CD4-positive, alpha-beta memory T cell (primary cell): ENCODE data around the gene CD96. TPM values are rescaled to one million over a fixed set of nuclear protein-coding genes. Genes with fewer than 3 reads are reported as not detected.
A peak's percentile ranks its signal among the peaks of the same experiment; 100 is the strongest.

Source experiments
- CTCF ChIA-PET: fragments of 350-600 bp; sonication (Branson Sonifier 250); formaldehyde crosslinking; loops from one replicate; lab custom pipeline; 2021; ENCODE audit warnings: inconsistent platforms; ENCODE audit not compliant: partially characterized antibody; lab: Charles Lee
- POLR2A ChIA-PET: fragments of 350-600 bp; sonication (Branson Sonifier 250); formaldehyde crosslinking; loops from one replicate; lab custom pipeline; 2021; ENCODE audit not compliant: partially characterized antibody; lab: Charles Lee
- DNase-seq, 5 donors: peaks; one replicate each; pipeline versions ENCODE4 v3.0.0 to v3.0.0-alpha.2; 2020 to 2022; ENCODE audit warnings: mixed read lengths in 1 of 5
- H3K27ac ChIP-seq: one replicate; pipeline ENCODE4 v1.7.0; 2013; ENCODE audit warnings: low read depth, low read length
- H3K27me3 ChIP-seq: 2 replicates; pipeline ENCODE4 v1.7.0; 2013; ENCODE audit warnings: mild to moderate bottlenecking, low read length, moderate library complexity; ENCODE audit not compliant: insufficient read depth
- H3K36me3 ChIP-seq: 2 replicates; pipeline ENCODE4 v1.7.0; 2013; ENCODE audit warnings: mild to moderate bottlenecking, low read length, moderate library complexity; ENCODE audit not compliant: insufficient read depth
- H3K4me1 ChIP-seq: 2 replicates; pipeline ENCODE4 v1.7.0; 2013; ENCODE audit warnings: mild to moderate bottlenecking, low read length, moderate library complexity; ENCODE audit not compliant: insufficient read depth
- H3K4me3 ChIP-seq, 2 donors: one replicate each; pipeline ENCODE4 v1.7.0; 2013; ENCODE audit warnings: low read length in 2 of 2, mild to moderate bottlenecking in 1 of 2
- H3K9me3 ChIP-seq, 2 donors: one replicate each; pipeline ENCODE4 v1.7.0; 2013; ENCODE audit warnings: low read length in 2 of 2, control low read depth in 1 of 2; ENCODE audit not compliant: control insufficient read depth in 1 of 2
- H3K27ac Mint-ChIP-seq, 7 donors: one replicate each; pipeline ENCODE4 v1.8.0; 2020 to 2021; ENCODE audit warnings: mixed read lengths in 7 of 7, mild to moderate bottlenecking in 6 of 7, inconsistent platforms in 3 of 7, moderate library complexity in 3 of 7
- H3K27me3 Mint-ChIP-seq, 2 donors: one replicate each; pipeline ENCODE4 v1.8.0; 2020 to 2021; ENCODE audit warnings: mixed read lengths in 2 of 2
- H3K36me3 Mint-ChIP-seq, 2 donors: one replicate each; pipeline ENCODE4 v1.8.0; 2020 to 2021; ENCODE audit warnings: mixed read lengths in 2 of 2, inconsistent platforms in 1 of 2, mild to moderate bottlenecking in 1 of 2
- H3K4me1 Mint-ChIP-seq, 4 donors: one replicate each; pipeline ENCODE4 v1.8.0; 2020 to 2021; ENCODE audit warnings: mixed read lengths in 4 of 4, mild to moderate bottlenecking in 1 of 4
- H3K4me3 Mint-ChIP-seq, 8 donors: one replicate each; pipeline ENCODE4 v1.8.0; 2020 to 2021; ENCODE audit warnings: mixed read lengths in 8 of 8, mild to moderate bottlenecking in 7 of 8, moderate library complexity in 6 of 8, inconsistent platforms in 3 of 8
- H3K9me3 Mint-ChIP-seq, 8 donors: one replicate each; pipeline ENCODE4 v1.8.0; 2020 to 2021; ENCODE audit warnings: mixed read lengths in 8 of 8, mild to moderate bottlenecking in 5 of 8, inconsistent platforms in 3 of 8, moderate library complexity in 1 of 8
- intact Hi-C: fragments of 100-400 bp; cut with micrococcal nuclease; formaldehyde crosslinking; loops from one replicate; pipeline ENCODE4 v1.15.1; 2023
- polyA plus RNA-seq, 2 donors: library from polyadenylated mRNA; unstranded; fragments of 300-500 nt; fragmentation: Illumina TruSeq; gene quantifications; one replicate each; pipeline ENCODE4 v1.2.3, GENCODE V29; 2021
- total RNA-seq, 2 experiments: library from RNA; stranded (reverse); gene quantifications; one replicate each; pipeline ENCODE4 v1.2.3, GENCODE V29; 2021

CD96 gene, protein sequence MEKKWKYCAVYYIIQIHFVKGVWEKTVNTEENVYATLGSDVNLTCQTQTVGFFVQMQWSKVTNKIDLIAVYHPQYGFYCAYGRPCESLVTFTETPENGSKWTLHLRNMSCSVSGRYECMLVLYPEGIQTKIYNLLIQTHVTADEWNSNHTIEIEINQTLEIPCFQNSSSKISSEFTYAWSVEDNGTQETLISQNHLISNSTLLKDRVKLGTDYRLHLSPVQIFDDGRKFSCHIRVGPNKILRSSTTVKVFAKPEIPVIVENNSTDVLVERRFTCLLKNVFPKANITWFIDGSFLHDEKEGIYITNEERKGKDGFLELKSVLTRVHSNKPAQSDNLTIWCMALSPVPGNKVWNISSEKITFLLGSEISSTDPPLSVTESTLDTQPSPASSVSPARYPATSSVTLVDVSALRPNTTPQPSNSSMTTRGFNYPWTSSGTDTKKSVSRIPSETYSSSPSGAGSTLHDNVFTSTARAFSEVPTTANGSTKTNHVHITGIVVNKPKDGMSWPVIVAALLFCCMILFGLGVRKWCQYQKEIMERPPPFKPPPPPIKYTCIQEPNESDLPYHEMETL
- total RNA-seq (100 to 1,000 TPM; 215 to 228 TPM), polyA plus RNA-seq (100 to 1,000 TPM; 199 to 307 TPM)

GRCh38 chr3:111541911-111542483 lies at the start of gene CD96:
CD96 (plus strand) TSS chr3:111542197; CDS start chr3:111542249, 52 bp downstream.
- Histone ChIP-seq H3K9me3 (no peaks in the 10 kb centered on the region), H3K36me3 (peaks cover 5% of the 10 kb centered on the region), H3K4me3 (peak within 1 kb of the TSS; percentile 70 to 71), H3K27ac (peak within 1 kb of the TSS; percentile 89), H3K4me1 (peaks cover 74% of the 10 kb centered on the region), H3K27me3 (no peaks in the 10 kb centered on the region)
- Mint-ChIP-seq H3K4me3 (peak within 1 kb of the TSS in 7 of 8 donors; percentile 17 to 98 (median 93)), H3K27me3 (no peaks in the 10 kb centered on the region), H3K36me3 (peaks cover 10 to 30% of the 10 kb centered on the region in 2 donors), H3K4me1 (peaks cover 0 to 80% (median 57%) of the 10 kb centered on the region in 4 donors), H3K9me3 (peaks cover 0 to 2% (median 0%) of the 10 kb centered on the region in 8 donors), H3K27ac (peak within 1 kb of the TSS in 6 of 7 donors; percentile 95 to 98 (median 98))
- POLR2A ChIA-PET: interaction anchor here (0.6 to 2.0 kb wide), 8 partner anchors 9 to 471 kb away, joined by 3 to 11 read pairs (median 4); partner anchors contain the start of gene ABHD10
- peak; percentile 80 to 89 (median 84) for DNase-seq
- CTCF ChIA-PET: interaction anchor here (0.8 to 4.5 kb wide), 10 partner anchors 27 to 1227 kb away, joined by 3 to 21 read pairs (median 4); no protein-coding TSS in a partner anchor
- intact Hi-C loops: loop anchor here (1.0 to 5.0 kb wide), 4 partner anchors 74 to 472 kb away; no protein-coding TSS in a partner anchor

DNA sequence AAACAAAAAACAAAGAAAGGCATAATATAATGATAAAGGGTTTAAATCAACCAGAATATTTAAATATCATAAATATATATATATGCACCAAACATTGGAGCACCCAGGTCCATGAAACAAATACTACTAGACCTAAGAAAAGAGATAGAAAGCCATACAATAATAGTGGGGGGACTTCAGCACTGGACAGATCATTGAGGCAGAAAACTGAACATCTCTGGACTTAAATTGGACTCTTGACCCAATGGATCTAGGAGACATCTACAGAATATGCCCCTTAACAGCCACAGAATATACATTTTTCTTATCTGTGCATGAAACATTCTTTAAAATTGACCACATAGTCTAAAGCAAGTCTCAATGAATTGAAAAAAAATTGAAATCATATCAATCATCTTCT lies 48.7 kb upstream of the CD96 start:
- H3K27ac ChIP-seq: no peak overlapping the region
- no peaks in the 10 kb centered on the region for H3K9me3 ChIP-seq
- no peak overlapping the region for H3K4me3 Mint-ChIP-seq
- H3K36me3 ChIP-seq: no peaks in the 10 kb centered on the region
- no peaks in the 10 kb centered on the region for H3K27me3 ChIP-seq
- intact Hi-C loops: no loop called here
- H3K9me3 Mint-ChIP-seq: peaks cover 0 to 8% (median 2%) of the 10 kb centered on the region in 8 donors
- ChIA-PET CTCF (no interaction called here), POLR2A (interaction anchor here (0.7 kb wide), 1 partner anchor 46 kb away, joined by 4 read pairs; no protein-coding TSS in a partner anchor)
- H3K36me3 Mint-ChIP-seq: no peaks in the 10 kb centered on the region
- no peaks in the 10 kb centered on the region for H3K27me3 Mint-ChIP-seq
- H3K4me1 ChIP-seq: no peaks in the 10 kb centered on the region
- H3K4me1 Mint-ChIP-seq: no peaks in the 10 kb centered on the region
- no peak overlapping the region for H3K27ac Mint-ChIP-seq
- H3K4me3 ChIP-seq: no peak overlapping the region
- DNase-seq: no peak

GRCh38 chr3:111496894-111497559 lies 45.0 kb upstream of the CD96 start:
- peaks cover 0 to 4% of the 10 kb centered on the region in 2 donors for H3K9me3 ChIP-seq
- no peak overlapping the region for H3K27ac ChIP-seq
- no peaks in the 10 kb centered on the region for H3K4me1 ChIP-seq
- Mint-ChIP-seq H3K27ac (peak overlapping the region in 1 of 7 donors; percentile 29), H3K4me3 (no peak overlapping the region), H3K36me3 (no peaks in the 10 kb centered on the region), H3K27me3 (no peaks in the 10 kb centered on the region), H3K9me3 (peaks cover 0 to 18% (median 10%) of the 10 kb centered on the region in 8 donors), H3K4me1 (no peaks in the 10 kb centered on the region)
- H3K27me3 ChIP-seq: no peaks in the 10 kb centered on the region
- POLR2A ChIA-PET: no interaction called here
- no peak for DNase-seq
- intact Hi-C loops: no loop called here
- CTCF ChIA-PET: no interaction called here
- no peaks in the 10 kb centered on the region for H3K36me3 ChIP-seq
- H3K4me3 ChIP-seq: no peak overlapping the region

DNA sequence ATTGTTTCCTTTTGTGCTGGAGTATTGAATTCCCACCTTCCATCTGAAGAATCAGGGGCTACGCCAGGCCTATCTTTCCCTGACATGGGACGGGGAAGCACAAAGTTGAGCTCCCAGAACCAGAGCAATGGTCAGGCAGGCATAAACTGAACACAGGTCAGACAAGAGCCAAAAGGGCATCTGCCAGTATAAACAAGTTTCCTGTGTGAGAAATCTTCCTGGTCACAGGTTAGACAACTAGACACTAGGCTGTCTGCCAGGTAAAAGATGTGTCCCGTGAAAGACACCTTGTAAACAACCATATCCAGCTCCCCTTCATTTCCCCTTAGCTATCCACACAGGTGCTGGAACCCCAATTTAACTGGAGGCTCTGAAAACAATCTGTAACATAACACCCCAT lies 44.0 kb upstream of the CD96 start:
- ChIA-PET CTCF (interaction anchor here (0.6 kb wide), 1 partner anchor 1661 kb away, joined by 3 read pairs; no protein-coding TSS in a partner anchor), POLR2A (no interaction called here)
- Histone ChIP-seq H3K4me3 (no peak overlapping the region), H3K9me3 (peaks cover 0 to 4% of the 10 kb centered on the region in 2 donors), H3K27me3 (no peaks in the 10 kb centered on the region), H3K4me1 (no peaks in the 10 kb centered on the region), H3K27ac (no peak overlapping the region), H3K36me3 (no peaks in the 10 kb centered on the region)
- no peak overlapping the region for H3K27ac Mint-ChIP-seq
- peaks cover 0 to 19% (median 9%) of the 10 kb centered on the region in 8 donors for H3K9me3 Mint-ChIP-seq
- no peak for DNase-seq
- intact Hi-C loops: no loop called here
- H3K4me3 Mint-ChIP-seq: no peak overlapping the region
- H3K36me3 Mint-ChIP-seq: no peaks in the 10 kb centered on the region
- no peaks in the 10 kb centered on the region for H3K4me1 Mint-ChIP-seq
- no peaks in the 10 kb centered on the region for H3K27me3 Mint-ChIP-seq

DNA sequence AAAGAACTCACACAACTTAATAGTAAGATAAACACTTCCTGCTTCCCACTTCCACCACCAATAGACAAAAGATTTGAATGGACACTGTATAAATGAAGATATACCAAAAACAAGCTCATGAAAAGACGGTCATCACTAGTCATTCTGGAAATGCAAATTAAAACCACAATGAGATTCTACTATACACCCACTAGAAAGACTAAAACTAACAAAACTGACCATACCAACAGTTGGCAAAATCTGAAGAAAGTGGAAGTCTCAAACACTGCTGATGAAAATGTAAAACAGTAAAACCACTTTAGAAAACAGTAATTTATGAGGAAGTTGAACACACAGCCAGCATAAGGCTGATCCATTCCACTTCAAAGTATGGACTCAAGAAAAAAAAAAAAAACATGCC lies 35.6 kb upstream of the CD96 start:
- intact Hi-C loops: no loop called here
- Histone ChIP-seq H3K27ac (no peak overlapping the region), H3K4me3 (no peak overlapping the region), H3K9me3 (no peaks in the 10 kb centered on the region), H3K36me3 (no peaks in the 10 kb centered on the region), H3K4me1 (no peaks in the 10 kb centered on the region), H3K27me3 (no peaks in the 10 kb centered on the region)
- H3K36me3 Mint-ChIP-seq: no peaks in the 10 kb centered on the region
- H3K4me3 Mint-ChIP-seq: no peak overlapping the region
- no peak overlapping the region for H3K27ac Mint-ChIP-seq
- no peaks in the 10 kb centered on the region for H3K27me3 Mint-ChIP-seq
- H3K9me3 Mint-ChIP-seq: peaks cover 0 to 10% (median 3%) of the 10 kb centered on the region in 8 donors
- ChIA-PET POLR2A (no interaction called here), CTCF (no interaction called here)
- H3K4me1 Mint-ChIP-seq: peaks cover 0 to 3% (median under 1%) of the 10 kb centered on the region in 4 donors
- DNase-seq: no peak

GRCh38 chr3:111509308-111509707 lies 32.7 kb upstream of the CD96 start:
- Histone ChIP-seq H3K4me1 (no peaks in the 10 kb centered on the region), H3K27ac (no peak overlapping the region), H3K27me3 (no peaks in the 10 kb centered on the region), H3K9me3 (no peaks in the 10 kb centered on the region), H3K36me3 (no peaks in the 10 kb centered on the region), H3K4me3 (no peak overlapping the region)
- H3K36me3 Mint-ChIP-seq: no peaks in the 10 kb centered on the region
- intact Hi-C loops: no loop called here
- no peak overlapping the region for H3K4me3 Mint-ChIP-seq
- H3K4me1 Mint-ChIP-seq: peaks cover 0 to 3% (median under 1%) of the 10 kb centered on the region in 4 donors
- DNase-seq: no peak
- ChIA-PET POLR2A (no interaction called here), CTCF (no interaction called here)
- H3K9me3 Mint-ChIP-seq: no peaks in the 10 kb centered on the region
- H3K27ac Mint-ChIP-seq: peak overlapping the region in 2 of 7 donors; percentile 5 to 9
- no peaks in the 10 kb centered on the region for H3K27me3 Mint-ChIP-seq
